HG03378 (cell line): ENCODE measurements around the gene KEL.
"Not testable (repeated sequence)": the region's sequence is repeated elsewhere in the genome, so short reads cannot be mapped to it uniquely, and the experiment has no call there.

Experiments
- ATAC-seq: cut with Tn5 transposase; IDR thresholded peaks from one replicate; pipeline ENCODE4 v1.9.1; 2021; ENCODE audit warnings: mild to moderate bottlenecking, moderate library complexity; ENCODE audit not compliant: unreplicated experiment

Gene KEL, protein sequence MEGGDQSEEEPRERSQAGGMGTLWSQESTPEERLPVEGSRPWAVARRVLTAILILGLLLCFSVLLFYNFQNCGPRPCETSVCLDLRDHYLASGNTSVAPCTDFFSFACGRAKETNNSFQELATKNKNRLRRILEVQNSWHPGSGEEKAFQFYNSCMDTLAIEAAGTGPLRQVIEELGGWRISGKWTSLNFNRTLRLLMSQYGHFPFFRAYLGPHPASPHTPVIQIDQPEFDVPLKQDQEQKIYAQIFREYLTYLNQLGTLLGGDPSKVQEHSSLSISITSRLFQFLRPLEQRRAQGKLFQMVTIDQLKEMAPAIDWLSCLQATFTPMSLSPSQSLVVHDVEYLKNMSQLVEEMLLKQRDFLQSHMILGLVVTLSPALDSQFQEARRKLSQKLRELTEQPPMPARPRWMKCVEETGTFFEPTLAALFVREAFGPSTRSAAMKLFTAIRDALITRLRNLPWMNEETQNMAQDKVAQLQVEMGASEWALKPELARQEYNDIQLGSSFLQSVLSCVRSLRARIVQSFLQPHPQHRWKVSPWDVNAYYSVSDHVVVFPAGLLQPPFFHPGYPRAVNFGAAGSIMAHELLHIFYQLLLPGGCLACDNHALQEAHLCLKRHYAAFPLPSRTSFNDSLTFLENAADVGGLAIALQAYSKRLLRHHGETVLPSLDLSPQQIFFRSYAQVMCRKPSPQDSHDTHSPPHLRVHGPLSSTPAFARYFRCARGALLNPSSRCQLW

GRCh38 chr7:142961973-142962926, at the start of gene KEL:
KEL (minus strand) TSS chr7:142962363; CDS start chr7:142962206, 157 bp downstream.
- no peak for ATAC-seq

- peak; percentile 76 for ATAC-seq
Observed at GRCh38 chr7:143008007-143008901, 46.1 kb upstream of the KEL start.

GRCh38 chr7:143005632-143006260, 43.6 kb upstream of the KEL start:
- ATAC-seq = no peak

- ATAC-seq = peak; percentile 56
Observed at GRCh38 chr7:143003393-143004051, 41.4 kb upstream of the KEL start.

- ATAC-seq = no peak
Observed at GRCh38 chr7:143002898-143003297, 40.7 kb upstream of the KEL start.

DNA sequence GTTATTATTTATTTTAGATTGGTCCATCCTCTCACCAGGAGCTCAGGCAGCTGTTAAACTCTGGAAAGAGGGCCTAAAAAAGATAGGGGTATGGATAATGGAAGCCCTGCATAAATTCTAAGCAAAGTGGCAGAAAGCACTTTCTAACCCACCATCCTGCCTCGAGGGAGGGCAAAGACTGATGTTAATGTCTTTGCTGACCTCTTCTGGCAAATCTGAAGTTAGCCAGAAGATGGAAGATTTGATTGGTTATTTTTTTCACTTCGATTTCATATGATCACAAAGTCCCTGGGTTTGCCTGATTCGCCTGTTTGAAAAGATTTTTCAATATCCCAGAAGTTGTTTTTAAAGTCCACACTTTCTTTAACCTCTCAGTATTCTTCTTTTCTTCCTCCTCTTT, 39.9 kb upstream of the KEL start:
- no peak for ATAC-seq

- ATAC-seq = no peak
Observed at GRCh38 chr7:143000648-143001047, 38.5 kb upstream of the KEL start.

DNA sequence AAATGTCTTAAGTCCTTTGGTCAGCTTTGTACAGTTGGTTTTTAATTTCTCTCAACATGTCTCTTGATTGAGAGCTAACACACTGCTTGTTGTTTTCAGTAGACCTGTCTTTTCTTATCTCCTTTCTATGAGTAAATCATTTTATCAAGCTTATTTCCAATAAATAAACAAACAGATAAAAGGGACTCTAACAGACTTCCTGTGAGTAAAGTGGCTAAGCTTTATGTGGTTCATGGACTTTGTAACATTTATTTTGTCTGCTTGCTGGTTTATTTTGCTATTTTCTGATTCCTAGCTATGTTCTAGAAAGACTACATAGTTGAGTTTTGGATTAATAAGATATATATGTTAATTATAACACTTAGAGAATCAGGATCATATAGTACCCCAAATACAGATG, 37.6 kb upstream of the KEL start:
- ATAC-seq = no peak

- ATAC-seq = no peak
Observed at GRCh38 chr7:142998966-142999365, 36.8 kb upstream of the KEL start.

DNA sequence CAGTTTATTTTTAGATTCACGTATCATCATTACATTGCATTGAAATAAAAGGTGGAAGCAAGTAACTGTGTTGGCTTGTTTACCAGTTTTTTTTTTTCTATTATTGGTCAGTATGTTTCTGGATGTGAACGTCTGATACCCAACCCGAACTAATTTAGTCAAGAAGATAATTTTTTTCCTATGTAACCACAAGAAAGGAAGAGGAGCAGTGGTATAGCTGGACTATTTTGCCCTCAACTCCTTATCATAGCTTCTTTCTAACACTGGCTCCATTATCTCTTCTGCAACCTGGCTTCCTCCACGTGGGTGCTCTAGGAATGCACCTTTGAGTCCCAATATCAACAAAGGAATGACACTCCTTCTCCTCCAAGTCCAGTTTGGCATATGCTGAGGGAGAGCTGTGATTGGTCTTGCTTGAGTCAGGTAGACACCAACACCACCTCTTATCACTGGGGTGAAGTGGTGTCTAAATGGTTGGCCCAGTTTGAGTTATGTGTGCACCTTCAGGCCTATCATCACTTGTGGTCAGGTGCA, 35.4 kb upstream of the KEL start:
- ATAC-seq = no peak

DNA sequence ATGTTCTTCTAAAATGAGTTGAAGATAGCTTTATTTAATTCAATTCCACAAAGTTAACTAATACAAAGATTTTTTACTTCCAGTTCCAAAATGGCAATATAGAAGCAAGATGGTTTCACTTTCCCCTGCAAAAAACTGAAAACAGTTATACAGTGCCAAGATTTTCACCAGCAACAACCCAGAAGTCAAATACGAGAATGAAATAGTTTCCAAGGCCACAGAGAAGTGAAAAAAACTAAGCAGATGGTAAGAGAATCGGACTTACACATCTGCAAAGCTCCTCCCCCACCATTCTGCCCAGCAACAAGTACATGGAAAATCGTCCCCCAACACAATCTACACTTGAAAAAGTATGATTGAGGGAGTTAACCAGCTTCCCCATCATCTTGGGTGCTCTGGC, 30.3 kb upstream of the KEL start:
- ATAC-seq = no peak

DNA sequence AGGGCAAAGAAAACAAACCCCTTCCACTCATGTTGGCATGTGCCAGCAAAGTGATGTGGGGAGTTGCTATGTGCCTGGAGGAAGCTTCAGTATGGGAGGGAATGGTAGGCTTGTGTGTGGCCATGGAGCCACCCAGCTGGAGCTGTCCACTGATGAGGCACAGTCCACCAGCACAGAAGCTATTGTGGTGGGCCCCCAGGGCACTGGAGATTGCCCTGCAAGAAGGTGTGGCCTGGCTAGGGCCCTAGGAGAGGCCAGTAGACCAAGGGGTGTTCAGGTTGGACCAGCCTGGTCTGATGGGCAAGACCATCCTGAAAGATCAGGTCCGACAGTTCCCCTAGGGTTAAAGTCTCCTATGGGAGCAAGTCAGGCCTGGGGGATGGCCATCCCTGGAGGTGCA, 22.1 kb upstream of the KEL start:
- ATAC-seq = no peak

GRCh38 chr7:142983825-142984224, 21.7 kb upstream of the KEL start:
- ATAC-seq = no peak

DNA sequence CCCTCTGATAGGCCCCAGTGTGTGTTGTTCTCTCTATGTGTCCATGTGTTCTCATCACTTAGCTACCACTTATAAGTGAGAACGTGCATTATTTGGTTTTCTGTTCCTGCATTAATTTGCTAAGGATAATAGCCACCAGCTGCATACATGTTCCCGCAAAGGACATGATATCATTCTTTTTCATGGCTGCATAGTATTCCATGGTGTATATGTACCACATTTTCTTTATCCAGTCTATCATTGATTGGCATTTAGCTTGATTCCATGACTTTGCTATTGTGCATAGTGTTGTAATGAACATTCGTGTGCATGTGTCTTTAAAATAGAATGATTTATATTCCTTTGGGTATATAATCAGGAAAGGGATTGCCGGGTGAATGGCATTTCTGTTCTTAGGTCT, 16.2 kb upstream of the KEL start:
- ATAC-seq = not testable (repeated sequence)

- no peak for ATAC-seq
Observed at GRCh38 chr7:142974626-142975025, 12.5 kb upstream of the KEL start.

DNA sequence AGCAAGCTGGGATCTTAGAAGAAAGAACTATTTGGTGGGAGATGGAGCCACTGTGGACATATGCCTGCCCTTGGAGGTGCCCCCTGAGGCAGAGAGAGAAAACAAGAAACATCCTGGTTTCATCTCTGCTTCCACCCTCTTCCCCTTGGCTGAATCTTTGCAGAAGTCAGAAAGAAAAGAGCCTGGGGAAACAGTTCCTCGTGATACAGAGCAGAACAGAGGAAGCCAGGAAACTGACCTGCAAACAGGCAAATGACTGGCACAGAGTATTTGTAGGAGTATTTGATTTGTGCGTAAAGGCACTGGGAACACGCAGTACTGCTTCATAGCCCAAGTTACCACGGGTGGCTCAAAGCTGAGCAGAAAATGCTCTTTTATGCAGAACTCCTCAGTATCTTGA, 7.0 kb upstream of the KEL start:
- ATAC-seq = no peak

GRCh38 chr7:142968229-142968628, 6.1 kb upstream of the KEL start:
- no peak for ATAC-seq

GRCh38 chr7:142964502-142965246, 2.5 kb upstream of the KEL start:
- no peak for ATAC-seq
